Kidney epithelial cell (primary cell): ENCODE data around the gene APLN. TPM values are rescaled to one million over a fixed set of nuclear protein-coding genes. Genes with fewer than 3 reads are reported as not detected.

Source experiments
- DNase-seq: peaks from one replicate; pipeline ENCODE4 v3.0.0-alpha.2; 2010; ENCODE audit warnings: low read depth
- H3K27me3 ChIP-seq: 2 replicates; pipeline ENCODE4 v1.6.0; 2011; ENCODE audit warnings: low read length; ENCODE audit not compliant: control insufficient read depth, insufficient read depth
- H3K36me3 ChIP-seq: 2 replicates; pipeline ENCODE4 v1.5.1; 2011; ENCODE audit warnings: low read length; ENCODE audit not compliant: control insufficient read depth, insufficient read depth
- H3K4me3 ChIP-seq: 2 replicates; pipeline ENCODE4 v1.5.1; 2011; ENCODE audit warnings: low read depth, mild to moderate bottlenecking, control low read depth, low read length
- CTCF ChIP-seq: IDR thresholded peaks from 2 replicates; pipeline ENCODE4 v1.5.1; 2011; ENCODE audit warnings: mild to moderate bottlenecking, moderate library complexity, low read length, control low read depth, inconsistent platforms; ENCODE audit not compliant: insufficient read depth, poor library complexity, severe bottlenecking
- total RNA-seq: library from RNA; depleted of rRNA; stranded (reverse); fragments of >200 nt; gene quantifications from 2 replicates; pipeline ENCODE4 v1.2.3, GENCODE V29; 2015

Gene APLN
- total RNA-seq, 1 donor from 2014 or later = 0.17 TPM

DNA sequence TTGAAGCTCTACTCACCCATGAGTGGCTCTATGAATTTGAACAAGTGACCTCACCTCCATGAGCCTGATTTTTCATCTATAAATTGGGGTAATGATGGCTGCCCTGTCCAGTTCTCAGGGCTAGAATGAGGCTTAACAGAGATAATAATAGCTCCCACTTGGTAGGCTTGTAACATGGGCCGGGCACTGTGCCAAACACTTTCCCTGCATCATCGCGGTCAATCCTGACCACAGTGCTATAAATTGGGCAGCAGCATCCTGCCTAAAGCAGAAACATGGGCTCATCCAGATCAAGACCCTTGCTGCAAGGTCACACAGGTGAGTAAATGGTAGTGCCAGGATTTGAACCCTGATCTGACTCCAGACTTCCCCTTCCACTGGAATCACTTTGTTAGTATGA lies 12.8 kb downstream of the APLN start:
- no peaks in the 10 kb centered on the region for H3K36me3 ChIP-seq
- peaks cover 3% of the 10 kb centered on the region for H3K27me3 ChIP-seq
- no peak for DNase-seq
- TF ChIP-seq CTCF = no peak
- no peak overlapping the region for H3K4me3 ChIP-seq

- no peaks in the 10 kb centered on the region for H3K36me3 ChIP-seq
- DNase-seq = no peak
- no peak overlapping the region for H3K4me3 ChIP-seq
- no peak for TF ChIP-seq CTCF
- H3K27me3 ChIP-seq = peaks cover 3% of the 10 kb centered on the region
Measured at GRCh38 chrX:129641469-129641868, 13.3 kb downstream of the APLN start.

DNA sequence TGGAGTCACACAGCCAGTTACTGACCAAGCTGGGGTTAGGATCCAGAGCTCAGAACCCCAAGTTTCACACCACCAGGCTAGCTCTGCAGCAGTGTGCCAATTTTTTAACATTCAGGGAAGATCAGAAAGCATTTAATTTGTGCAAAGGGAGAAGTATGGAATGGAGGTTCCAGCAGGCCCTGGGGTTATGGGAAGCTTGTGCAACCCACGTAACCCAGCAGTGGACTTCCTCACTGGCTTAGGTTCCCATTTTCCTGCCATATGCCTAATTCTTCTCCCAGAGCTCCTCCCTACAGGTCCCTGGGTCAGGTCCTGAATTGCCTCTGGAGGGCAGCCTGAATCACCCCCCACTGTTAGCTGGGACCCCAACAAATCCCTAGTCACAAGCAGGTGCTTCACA lies 14.0 kb downstream of the APLN start:
- no peaks in the 10 kb centered on the region for H3K36me3 ChIP-seq
- DNase-seq = no peak
- H3K4me3 ChIP-seq = no peak overlapping the region
- no peak for TF ChIP-seq CTCF
- H3K27me3 ChIP-seq = no peaks in the 10 kb centered on the region

- H3K36me3 ChIP-seq = no peaks in the 10 kb centered on the region
- H3K27me3 ChIP-seq = no peaks in the 10 kb centered on the region
- H3K4me3 ChIP-seq = no peak overlapping the region
- DNase-seq = no peak
- no peak for TF ChIP-seq CTCF
Measured at GRCh38 chrX:129638917-129639316, 15.8 kb downstream of the APLN start.

DNA sequence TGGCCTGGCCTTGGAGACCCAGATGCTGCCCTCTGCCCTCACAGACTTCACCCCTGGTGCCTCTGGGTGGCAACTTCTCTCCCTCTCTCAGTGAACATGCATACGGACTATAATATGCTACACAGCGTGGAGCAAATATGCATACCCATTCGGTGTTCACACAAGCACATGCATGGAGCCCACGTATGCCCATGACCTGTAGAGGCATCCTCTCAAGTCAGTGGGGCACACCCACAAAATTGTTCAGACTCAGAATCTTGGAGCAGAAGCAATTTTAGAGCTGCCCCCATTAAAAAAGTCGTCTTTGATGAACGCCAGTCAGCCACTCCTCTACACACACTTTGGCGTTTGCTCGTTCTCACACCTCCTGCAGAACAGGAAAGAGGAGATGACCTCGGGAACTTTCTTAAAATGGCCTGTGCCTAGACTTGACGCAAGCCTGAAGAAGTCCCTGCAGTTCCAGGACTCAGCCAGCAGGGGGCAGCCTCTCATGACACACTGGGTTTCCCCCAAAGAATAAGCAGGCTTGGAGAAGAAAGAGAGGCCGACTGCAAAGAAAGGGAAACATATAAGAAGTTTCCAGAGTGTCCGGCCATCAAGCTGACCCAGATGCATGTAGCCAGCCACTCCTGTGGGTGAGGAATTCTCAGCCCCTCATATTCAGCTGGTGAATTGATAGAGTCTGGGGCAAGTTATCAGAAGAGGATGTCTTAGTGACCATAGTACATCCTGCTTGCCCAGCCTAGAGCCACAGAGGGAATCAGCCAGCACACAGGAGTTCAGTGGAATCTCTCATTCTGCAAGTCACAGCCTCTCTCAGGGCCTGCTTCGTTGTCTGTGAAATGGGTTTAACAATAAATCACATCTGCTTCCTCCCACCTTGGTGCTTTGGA lies 17.3 kb downstream of the APLN start:
- peak; percentile 86 for TF ChIP-seq CTCF
- no peaks in the 10 kb centered on the region for H3K36me3 ChIP-seq
- H3K27me3 ChIP-seq = no peaks in the 10 kb centered on the region
- H3K4me3 ChIP-seq = no peak overlapping the region
- DNase-seq = no peak
